GM18868 (cell line): ENCODE results near the gene NPAS3.

Experiments used
- ATAC-seq: cut with Tn5 transposase; IDR thresholded peaks from one replicate; pipeline ENCODE4 v1.9.1; 2021; ENCODE audit warnings: mild to moderate bottlenecking, moderate library complexity; ENCODE audit not compliant: unreplicated experiment

The NPAS3 gene

GRCh38 chr14:33758547-33758946 is 819.9 kb downstream of the NPAS3 start:
- ATAC-seq: no peak

- ATAC-seq: no peak
These were observed 823.6 kb downstream of the NPAS3 start for GRCh38 chr14:33762161-33762851.

- no peak for ATAC-seq
These were observed 826.4 kb downstream of the NPAS3 start for GRCh38 chr14:33764876-33765650.

DNA sequence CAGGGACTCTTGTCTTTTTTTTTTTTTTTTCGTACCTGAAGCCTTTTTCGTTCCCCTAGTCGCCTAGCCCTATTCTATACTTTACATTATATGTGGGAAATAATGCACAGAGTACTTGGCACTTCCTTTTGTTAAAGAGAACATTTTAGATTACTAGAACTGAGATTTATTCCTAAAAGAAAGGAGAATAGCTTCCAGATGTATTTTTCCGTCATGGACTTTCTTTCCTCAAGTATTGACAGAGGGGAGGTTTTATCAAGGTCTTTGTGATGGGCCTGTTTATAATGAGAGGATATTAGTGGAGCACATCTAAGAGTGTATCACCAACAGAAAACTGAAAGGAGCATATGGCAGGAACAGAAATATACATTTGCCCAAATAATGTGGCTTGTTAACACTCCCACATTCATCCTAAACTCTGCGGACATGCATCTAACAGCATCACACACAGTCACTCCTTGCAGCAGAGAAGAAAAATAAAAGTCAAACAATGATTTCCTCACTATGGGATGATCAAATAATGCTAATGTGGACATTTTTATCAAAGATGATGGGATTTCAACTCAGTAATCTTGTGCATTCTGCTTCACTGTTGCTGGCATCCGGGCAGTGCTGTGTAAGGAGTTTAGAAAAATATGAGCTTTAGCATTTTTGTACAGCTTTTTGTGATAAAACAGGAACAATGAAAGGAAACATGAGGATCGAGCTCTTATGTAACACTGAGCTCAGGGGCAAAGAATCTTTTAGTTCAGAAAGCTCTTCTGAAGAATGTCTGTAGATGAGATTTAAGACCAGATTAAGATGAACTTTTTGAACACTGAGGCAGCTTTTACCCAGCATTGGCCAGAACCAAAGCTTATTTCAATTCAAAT is 829.1 kb downstream of the NPAS3 start:
- ATAC-seq: no peak

DNA sequence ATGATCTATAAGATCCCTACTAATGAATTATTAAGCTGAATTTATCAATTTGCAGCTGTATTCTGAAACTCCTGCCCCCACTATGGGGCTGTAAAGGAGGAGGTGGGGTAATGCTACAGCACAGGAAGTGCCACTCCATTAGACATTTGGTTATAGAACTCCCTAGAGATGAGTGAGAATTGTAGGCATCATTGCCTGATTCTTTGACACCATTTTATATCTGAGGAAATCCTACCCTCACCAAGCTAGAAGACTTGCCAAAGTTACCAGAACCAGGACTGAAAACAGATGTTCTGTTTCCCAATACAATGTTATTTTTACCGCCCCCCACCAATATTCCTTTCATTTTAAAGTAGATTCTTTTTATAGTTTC is 829.8 kb downstream of the NPAS3 start:
- no peak for ATAC-seq

- no peak for ATAC-seq
These were observed 834.7 kb downstream of the NPAS3 start for GRCh38 chr14:33773205-33774030.

- ATAC-seq: no peak
These were observed 835.5 kb downstream of the NPAS3 start for GRCh38 chr14:33774161-33774560.

DNA sequence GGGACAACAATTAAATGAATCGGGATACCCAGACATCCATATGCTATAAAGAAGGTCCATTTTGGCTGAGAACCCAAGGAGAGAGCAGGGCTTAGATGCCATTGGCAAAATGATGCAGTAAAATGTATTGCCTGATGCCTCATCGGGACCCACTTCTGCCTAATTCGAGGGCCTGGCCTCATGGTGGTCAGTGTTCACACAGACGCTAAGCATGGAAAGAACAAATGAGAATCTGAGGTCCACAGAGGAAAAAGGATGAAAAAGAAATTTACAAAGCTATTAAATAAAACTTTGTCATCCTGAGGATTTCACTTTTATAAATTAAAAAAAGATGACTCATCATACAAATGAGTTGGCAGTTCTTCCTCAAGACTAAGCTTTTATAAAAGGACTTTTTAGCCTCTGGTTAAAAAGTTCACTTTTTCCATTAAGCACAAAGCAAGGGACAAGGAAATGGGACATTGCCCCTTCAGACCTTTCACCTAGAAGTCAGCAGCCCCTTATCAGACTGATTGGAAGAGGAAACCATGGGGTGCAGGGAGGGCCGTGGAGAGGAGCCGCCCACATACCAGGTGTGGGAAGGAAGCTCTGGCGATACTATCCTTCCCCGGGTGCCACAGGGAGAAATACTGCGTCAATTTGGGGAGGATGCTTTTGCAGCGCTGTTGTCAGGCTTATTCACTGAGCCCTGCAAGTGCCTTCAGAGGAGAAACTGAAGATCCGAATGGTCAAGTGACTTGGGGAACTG is 836.2 kb downstream of the NPAS3 start:
- ATAC-seq: no peak

DNA sequence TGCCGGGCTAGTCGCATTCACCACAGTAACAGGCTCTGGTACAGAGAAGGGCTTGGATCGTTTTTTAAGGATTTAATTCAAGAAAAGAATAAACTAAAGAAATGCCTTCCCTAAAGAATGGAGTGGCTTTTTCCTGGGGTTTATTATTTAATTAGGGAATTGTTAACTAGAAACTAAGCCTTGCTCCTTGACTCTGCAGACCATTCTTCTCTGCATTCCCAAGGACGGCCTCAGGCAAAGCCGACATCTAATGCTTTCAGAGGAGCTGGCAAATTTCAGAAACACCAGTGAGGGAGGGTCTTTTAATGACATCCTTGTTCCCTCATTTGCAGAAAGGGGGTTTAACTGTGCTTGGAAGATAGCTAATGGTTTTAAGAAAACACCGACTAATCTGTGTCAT is 838.2 kb downstream of the NPAS3 start:
- ATAC-seq: no peak

GRCh38 chr14:33777681-33778080 is 839.0 kb downstream of the NPAS3 start:
- ATAC-seq: no peak

DNA sequence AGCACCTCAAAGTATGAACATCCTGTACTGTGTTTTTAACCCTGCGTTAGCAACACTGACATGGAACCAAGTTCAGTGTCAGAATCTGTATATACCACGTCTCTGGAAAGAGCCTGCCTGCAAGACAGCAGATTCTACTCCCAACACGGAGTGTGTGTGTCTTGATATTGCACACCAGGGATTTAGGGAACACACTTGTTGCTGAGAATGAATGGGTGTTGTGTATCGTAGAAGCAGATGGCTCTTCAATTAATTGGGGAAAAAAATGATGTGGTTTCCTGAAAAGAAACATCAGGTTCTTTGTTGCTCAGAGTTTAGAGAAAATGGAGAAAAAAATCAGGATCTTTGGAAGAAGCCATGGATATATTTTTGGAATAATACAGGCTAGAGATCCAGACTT is 841.4 kb downstream of the NPAS3 start:
- ATAC-seq: no peak

GRCh38 chr14:33781236-33781635 is 842.6 kb downstream of the NPAS3 start:
- ATAC-seq: no peak

- no peak for ATAC-seq
These were observed 844.2 kb downstream of the NPAS3 start for GRCh38 chr14:33782923-33783322.

GRCh38 chr14:33786091-33786825 is 847.6 kb downstream of the NPAS3 start:
- ATAC-seq: no peak

GRCh38 chr14:33788161-33788560 is 849.5 kb downstream of the NPAS3 start:
- no peak for ATAC-seq

DNA sequence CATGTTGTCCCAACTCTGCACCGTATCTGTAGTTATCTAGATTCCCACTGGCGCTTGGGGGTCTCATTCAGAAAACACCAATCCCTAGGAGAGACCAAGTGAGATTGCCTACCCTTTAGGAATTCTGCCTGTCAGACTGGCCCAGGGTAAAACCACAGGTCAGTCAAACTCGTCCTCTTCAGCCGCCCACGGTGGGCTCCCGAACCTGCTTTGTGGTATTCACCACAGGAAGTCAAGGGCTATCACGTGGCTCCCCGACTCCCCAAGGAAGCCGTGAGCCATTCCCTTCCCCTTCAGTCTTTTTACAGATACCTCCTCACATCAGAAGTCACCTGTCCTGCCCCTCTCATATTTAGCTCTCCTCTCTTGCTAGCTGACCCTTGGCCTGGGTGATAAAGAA is 852.3 kb downstream of the NPAS3 start:
- ATAC-seq: no peak

- peak; percentile 76 for ATAC-seq
These were observed 853.5 kb downstream of the NPAS3 start for GRCh38 chr14:33792009-33792719.

DNA sequence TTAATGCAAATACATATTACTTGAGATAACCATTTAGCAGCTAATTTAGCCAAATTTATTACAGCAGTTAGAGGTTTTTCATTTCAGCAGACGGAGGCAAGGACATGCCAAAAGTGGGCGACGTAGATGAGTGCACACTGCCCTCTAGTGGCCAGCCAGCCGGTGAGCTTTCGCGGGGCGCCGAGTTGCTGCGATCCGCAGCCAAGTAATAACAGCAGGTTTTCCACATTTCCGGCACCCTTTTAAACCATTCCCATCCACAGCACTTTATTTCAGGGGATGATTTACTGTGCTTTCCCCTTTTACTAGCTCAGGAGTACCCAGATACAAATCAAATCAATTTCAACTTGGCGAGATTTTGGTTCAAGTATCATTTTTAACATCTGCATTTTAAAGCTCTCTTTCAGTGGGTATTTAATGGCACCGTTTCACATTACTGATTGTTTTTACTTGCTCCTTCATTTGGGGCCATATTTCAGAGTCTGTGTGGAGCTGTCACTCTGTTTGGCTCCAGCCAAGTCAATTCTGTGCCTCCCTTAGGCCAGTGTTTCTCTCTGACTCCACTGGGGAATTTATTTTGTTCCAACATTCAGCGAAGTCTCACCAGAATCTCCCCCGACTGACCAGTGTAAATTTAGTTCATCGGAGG is 854.2 kb downstream of the NPAS3 start:
- ATAC-seq: peak; percentile 69
